ENCODE results near the gene LY86. TPM values are rescaled to one million over a fixed set of nuclear protein-coding genes. Genes with fewer than 3 reads are reported as not detected.
A peak's percentile ranks its signal among the peaks of the same experiment; 100 is the strongest.

Gene LY86
- total RNA-seq, 1 donor from 2014 or later: not detected

DNA sequence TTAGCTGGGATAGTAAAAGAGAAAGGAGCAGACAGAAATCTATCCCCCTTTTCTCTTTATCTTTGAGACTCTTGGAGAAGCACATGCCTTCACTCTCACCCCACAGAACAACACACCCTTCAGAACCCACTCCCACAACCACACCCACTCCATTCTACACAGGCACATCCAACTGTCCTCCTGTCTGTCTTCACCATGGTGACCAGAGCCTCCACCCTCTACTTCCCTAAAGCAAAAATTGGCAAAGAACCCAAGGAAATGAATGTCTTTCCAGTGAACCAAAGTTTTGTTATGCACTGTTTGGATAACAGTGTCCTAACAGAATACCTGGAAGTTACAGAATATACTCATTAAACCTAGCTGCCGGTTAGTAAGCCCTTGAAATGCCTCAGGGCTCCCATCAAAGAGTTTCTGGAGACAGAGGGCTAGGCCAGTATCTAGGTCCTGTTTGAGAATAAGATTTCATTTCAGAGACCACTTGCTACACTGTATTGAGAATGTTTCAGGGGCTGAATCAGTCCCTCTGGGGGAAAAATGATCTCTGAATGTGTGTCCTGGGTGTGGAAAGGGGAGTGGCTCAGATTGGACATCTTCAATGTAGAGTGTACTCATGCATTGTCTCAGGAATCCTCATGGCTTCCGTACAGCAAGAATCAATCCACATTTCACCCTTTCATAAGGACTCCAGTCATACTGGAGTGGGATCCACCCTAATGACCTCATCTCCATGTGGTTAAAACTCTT lies 101.1 kb downstream of the LY86 start:
- DNase-seq (ENCODE audit: low read depth) (peak; percentile 88), FAIRE-seq (no peak)
- TF ChIP-seq, protein P1, sequence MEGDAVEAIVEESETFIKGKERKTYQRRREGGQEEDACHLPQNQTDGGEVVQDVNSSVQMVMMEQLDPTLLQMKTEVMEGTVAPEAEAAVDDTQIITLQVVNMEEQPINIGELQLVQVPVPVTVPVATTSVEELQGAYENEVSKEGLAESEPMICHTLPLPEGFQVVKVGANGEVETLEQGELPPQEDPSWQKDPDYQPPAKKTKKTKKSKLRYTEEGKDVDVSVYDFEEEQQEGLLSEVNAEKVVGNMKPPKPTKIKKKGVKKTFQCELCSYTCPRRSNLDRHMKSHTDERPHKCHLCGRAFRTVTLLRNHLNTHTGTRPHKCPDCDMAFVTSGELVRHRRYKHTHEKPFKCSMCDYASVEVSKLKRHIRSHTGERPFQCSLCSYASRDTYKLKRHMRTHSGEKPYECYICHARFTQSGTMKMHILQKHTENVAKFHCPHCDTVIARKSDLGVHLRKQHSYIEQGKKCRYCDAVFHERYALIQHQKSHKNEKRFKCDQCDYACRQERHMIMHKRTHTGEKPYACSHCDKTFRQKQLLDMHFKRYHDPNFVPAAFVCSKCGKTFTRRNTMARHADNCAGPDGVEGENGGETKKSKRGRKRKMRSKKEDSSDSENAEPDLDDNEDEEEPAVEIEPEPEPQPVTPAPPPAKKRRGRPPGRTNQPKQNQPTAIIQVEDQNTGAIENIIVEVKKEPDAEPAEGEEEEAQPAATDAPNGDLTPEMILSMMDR (IDR thresholded peaks at IDR 0.05; ENCODE audit: insufficient read depth, low read length, severe bottlenecking): no peak
- H3K36me3 ChIP-seq (ENCODE audit: control insufficient read depth, insufficient read depth, low read length): no peaks in the 10 kb centered on the region
- H3K4me3 ChIP-seq (ENCODE audit: low read depth, low read length): no peak overlapping the region
- no peaks in the 10 kb centered on the region for H3K27me3 ChIP-seq (ENCODE audit: control insufficient read depth, insufficient read depth, low read length)

DNA sequence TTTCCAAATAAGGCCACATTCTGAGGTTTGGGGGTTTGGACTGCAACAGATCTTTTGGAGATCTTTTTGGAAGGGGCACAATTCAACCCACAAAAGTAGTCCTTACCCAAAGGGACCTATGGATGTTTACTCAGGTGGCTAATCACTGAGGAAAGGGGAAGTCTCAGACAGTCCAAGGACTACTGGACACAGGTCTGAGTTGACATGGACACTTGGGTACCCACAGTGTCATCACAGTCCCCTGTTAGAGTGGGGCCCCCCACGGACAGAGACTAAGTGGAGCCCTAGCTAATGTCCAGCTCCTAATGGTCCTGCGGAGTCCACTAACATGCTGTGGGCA lies 101.6 kb downstream of the LY86 start:
- Histone ChIP-seq H3K4me3 (ENCODE audit: low read depth, low read length) (no peak overlapping the region), H3K36me3 (ENCODE audit: control insufficient read depth, insufficient read depth, low read length) (no peaks in the 10 kb centered on the region), H3K27me3 (ENCODE audit: control insufficient read depth, insufficient read depth, low read length) (no peaks in the 10 kb centered on the region)
- FAIRE-seq: no peak
- TF ChIP-seq, protein P1 (IDR thresholded peaks at IDR 0.05; ENCODE audit: insufficient read depth, low read length, severe bottlenecking): no peak
- no peak for DNase-seq (ENCODE audit: low read depth)

DNA sequence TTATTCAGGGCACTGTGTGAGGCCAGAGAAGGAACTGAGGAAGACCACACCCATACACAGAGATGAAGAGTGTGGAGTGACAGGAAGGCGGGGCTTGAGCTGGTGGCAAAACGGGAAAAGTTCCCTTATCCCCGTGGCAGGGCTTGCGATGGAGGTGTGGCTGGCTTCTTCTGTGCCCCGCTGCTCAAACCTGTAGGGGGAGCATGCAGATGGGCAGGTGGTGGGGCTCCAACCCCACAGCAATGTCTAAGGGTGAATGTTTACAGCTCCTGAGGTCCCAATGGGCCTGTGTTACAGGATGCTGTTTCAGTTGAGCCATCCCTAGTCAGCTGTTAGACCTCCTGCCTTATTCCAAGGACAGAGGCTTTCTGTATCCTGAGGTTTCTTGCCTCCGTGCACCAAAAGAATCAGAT lies 105.9 kb downstream of the LY86 start:
- Histone ChIP-seq H3K36me3 (ENCODE audit: control insufficient read depth, insufficient read depth, low read length) (no peaks in the 10 kb centered on the region), H3K27me3 (ENCODE audit: control insufficient read depth, insufficient read depth, low read length) (no peaks in the 10 kb centered on the region), H3K4me3 (ENCODE audit: low read depth, low read length) (no peak overlapping the region)
- DNase-seq (ENCODE audit: low read depth) (peak; percentile 40), FAIRE-seq (no peak)
- TF ChIP-seq, protein P1 (IDR thresholded peaks at IDR 0.05; ENCODE audit: insufficient read depth, low read length, severe bottlenecking): peak; percentile 29

DNA sequence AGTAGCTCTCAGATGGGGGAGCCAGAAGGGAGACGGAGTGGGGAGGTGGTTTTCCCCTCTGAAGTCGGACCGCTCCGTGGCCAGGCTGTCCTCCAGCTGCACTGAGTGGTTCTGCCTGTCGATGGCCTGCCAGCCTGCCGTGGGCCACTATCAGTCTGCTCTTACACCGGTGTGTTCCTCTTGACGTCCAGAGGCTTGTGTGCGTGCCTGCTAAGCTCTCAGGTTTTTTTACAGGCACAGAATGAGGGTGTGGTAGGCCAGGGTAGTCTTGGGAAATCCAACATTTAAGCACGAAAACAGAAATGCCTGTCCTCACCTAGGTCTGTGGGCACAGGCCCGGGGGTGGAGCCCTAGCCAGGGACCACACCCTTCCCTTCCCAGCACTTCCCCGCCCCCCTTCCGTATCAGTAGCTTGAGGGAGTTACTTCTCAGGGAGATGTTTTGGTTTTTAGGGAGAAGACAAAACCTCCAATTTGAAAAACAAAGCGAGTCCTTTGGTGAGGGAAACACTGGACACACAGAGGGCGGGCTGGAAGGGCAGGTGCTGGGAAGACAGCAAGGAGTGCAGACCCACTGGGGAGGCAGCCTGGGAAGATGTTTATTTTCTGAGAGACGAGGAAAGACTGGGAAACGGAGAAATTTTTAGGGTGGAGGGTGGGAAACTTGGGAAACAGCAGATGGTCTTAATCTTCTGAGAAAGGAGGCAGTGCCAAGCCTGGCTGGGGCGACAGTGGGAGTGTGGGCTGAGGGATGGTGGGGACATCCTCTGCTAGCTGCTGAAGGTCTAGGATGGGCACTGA lies 106.5 kb downstream of the LY86 start:
- DNase-seq (ENCODE audit: low read depth) (peak; percentile 85), FAIRE-seq (no peak)
- H3K36me3 ChIP-seq (ENCODE audit: control insufficient read depth, insufficient read depth, low read length): no peaks in the 10 kb centered on the region
- H3K4me3 ChIP-seq (ENCODE audit: low read depth, low read length): no peak overlapping the region
- no peaks in the 10 kb centered on the region for H3K27me3 ChIP-seq (ENCODE audit: control insufficient read depth, insufficient read depth, low read length)
- TF ChIP-seq, protein P1 (IDR thresholded peaks at IDR 0.05; ENCODE audit: insufficient read depth, low read length, severe bottlenecking): no peak

DNA sequence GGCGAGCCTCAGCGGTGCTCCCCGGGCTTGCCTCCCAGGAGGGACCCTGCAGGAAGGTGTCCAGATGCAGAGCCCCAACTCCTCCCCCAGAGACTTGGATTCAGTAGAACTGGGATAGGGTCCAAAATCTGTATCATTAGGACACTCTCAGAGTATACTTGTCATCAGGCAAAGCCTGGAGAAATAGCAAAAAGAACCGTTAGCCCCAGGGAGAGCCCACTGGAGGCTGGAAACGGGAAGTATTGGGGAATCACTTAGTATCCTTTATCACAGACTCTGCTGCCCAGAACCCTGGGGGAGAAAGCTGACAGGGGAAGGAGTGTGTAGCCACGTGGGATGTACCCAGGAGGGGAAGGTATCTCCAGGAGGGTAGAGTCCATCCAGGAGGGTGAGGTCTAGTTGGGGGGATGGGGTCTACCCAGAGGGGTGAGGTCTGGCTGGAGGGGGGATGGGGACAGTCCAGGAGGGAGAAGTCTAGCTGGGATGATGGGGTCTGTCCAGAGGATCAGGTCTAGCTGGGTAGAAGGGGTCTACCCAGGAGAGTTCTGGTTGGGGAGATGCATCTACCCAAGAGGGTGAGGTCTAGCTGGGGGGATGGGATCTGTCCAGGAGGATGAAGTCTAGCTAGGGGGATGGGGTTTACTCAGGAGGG lies 107.2 kb downstream of the LY86 start:
- no peak for FAIRE-seq
- H3K27me3 ChIP-seq (ENCODE audit: control insufficient read depth, insufficient read depth, low read length): no peaks in the 10 kb centered on the region
- TF ChIP-seq, protein P1 (IDR thresholded peaks at IDR 0.05; ENCODE audit: insufficient read depth, low read length, severe bottlenecking): no peak
- H3K36me3 ChIP-seq (ENCODE audit: control insufficient read depth, insufficient read depth, low read length): no peaks in the 10 kb centered on the region
- no peak for DNase-seq (ENCODE audit: low read depth)
- no peak overlapping the region for H3K4me3 ChIP-seq (ENCODE audit: low read depth, low read length)
